ENCODE measurements around the gene RNU6-9. TPM values are rescaled to one million over a fixed set of nuclear protein-coding genes. Genes with fewer than 3 reads are reported as not detected.
"Not testable (repeated sequence)": the region's sequence is repeated elsewhere in the genome, so short reads cannot be mapped to it uniquely, and the experiment has no call there.

Gene RNU6-9
- total RNA-seq, result not detected
- long read RNA-seq, result 0 reads

DNA sequence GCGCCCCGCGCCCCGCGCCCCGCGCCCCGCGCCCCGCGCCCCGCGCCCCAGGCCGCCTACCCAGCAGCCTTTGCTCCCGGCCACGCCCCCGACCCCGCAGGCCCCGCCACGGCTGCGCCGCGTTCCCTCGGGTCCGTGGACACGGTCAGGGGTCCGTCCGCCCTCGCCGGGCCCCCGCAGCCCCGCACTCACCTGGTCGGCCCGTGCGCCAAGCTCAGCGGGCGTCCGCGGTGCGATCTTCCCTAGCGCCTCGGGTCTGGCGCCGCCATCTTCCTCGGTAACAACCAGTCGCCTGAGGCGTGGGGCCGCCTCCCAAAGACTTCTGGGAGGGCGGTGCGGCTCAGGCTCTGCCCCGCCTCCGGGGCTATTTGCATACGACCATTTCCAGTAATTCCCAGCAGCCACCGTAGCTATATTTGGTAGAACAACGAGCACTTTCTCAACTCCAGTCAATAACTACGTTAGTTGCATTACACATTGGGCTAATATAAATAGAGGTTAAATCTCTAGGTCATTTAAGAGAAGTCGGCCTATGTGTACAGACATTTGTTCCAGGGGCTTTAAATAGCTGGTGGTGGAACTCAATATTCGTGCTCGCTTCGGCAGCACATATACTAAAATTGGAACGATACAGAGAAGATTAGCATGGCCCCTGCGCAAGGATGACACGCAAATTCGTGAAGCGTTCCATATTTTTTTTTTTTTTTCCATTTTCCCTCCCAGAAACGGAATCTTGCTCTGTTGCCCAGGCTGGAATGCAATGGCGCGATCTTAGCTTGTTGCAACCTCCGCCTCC lies at the start of gene RNU6-9, which contains the start of gene MED16:
TSS of gene RNU6-9 (plus strand) at position 591 of the 796 bp plus-strand sequence.
TSS of gene MED16 (minus strand) at position 294 of the 796 bp plus-strand sequence. CDS start 2,056 bp downstream, outside the sequence.
- H3K4me3 ChIP-seq, result peak within 1 kb of the TSS; percentile 81
- DNase-seq, result peak; percentile 95
- peaks cover 39% of the 10 kb centered on the region for H3K36me3 ChIP-seq
- no peaks in the 10 kb centered on the region for H3K27me3 ChIP-seq (ENCODE audit: low read depth)
- intact Hi-C loops (cut with DNase I), result no loop called here
- peak within 1 kb of the TSS; percentile 94 for H3K27ac ChIP-seq
- H3K9me3 ChIP-seq, result no peaks in the 10 kb centered on the region
- peak; percentile 95 to 96 for ATAC-seq
- H3K4me1 ChIP-seq, result peaks cover 12% of the 10 kb centered on the region
- TF ChIP-seq, protein P1, sequence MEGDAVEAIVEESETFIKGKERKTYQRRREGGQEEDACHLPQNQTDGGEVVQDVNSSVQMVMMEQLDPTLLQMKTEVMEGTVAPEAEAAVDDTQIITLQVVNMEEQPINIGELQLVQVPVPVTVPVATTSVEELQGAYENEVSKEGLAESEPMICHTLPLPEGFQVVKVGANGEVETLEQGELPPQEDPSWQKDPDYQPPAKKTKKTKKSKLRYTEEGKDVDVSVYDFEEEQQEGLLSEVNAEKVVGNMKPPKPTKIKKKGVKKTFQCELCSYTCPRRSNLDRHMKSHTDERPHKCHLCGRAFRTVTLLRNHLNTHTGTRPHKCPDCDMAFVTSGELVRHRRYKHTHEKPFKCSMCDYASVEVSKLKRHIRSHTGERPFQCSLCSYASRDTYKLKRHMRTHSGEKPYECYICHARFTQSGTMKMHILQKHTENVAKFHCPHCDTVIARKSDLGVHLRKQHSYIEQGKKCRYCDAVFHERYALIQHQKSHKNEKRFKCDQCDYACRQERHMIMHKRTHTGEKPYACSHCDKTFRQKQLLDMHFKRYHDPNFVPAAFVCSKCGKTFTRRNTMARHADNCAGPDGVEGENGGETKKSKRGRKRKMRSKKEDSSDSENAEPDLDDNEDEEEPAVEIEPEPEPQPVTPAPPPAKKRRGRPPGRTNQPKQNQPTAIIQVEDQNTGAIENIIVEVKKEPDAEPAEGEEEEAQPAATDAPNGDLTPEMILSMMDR (IDR thresholded peaks at IDR 0.05), result no peak

DNA sequence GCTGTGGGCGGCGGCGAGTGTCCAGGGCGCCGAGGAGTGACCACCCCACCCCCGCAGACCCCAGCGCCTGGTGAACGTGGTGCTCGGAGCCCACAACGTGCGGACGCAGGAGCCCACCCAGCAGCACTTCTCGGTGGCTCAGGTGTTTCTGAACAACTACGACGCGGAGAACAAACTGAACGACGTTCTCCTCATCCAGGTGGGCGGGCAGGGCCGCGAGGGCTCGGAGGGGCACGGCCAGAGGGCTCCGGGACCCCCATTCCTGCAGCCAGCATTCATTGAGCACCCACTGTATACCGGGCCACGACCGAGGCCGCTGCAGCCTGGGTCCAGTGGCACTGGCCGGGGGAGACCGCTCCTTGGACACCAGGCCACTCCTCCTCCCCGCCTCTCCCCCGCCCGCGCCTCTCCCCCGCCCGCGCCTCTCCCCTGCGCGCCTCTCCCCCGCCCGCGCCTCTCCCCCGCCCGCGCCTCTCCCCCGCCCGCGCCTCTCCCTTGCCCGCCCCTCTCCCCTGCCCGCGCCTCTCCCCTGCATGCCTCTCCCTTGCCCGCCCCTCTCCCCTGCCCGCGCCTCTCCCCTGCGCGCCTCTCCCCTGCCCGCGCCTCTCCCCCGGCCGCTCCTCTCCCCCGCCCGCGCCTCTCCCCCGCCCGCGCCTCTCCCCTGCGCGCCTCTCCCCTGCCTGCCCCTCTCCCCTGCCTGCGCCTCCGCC lies 49.3 kb upstream of the RNU6-9 start:
- Histone ChIP-seq H3K27ac (no peak overlapping the region), H3K27me3 (ENCODE audit: low read depth) (peaks cover 56% of the 10 kb centered on the region), H3K36me3 (no peaks in the 10 kb centered on the region), H3K9me3 (no peaks in the 10 kb centered on the region), H3K4me3 (peak overlapping the region; percentile 21), H3K4me1 (peaks cover 10% of the 10 kb centered on the region)
- TF ChIP-seq, protein P1 (IDR thresholded peaks at IDR 0.05), result no peak
- DNase-seq (no peak), ATAC-seq (peak in 1 of 2 donors; percentile 40)
- intact Hi-C loops (cut with DNase I), result no loop called here

DNA sequence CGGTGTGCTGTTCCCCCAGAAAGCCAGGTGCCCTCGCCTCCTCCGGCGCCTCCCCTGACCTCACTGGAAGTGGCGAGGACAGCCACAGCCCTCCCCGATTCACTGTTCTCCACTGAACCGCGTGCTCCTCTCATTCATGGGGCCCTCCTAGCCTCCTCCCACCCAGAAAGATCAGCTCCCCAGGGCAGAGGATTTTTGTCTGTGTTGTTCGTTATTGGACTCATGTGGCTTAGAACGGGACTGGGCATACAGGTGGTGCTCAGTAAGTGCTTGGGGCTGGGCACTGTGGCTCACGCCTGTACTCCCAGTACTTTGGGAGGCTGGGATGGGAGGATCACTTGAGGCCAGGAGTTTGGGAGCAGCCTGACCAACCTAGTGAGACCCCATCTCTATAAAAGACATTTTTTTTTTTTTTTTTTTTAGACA lies 48.7 kb upstream of the RNU6-9 start:
- Histone ChIP-seq H3K4me1 (peaks cover 10% of the 10 kb centered on the region), H3K36me3 (no peaks in the 10 kb centered on the region), H3K4me3 (no peak overlapping the region), H3K27ac (no peak overlapping the region), H3K9me3 (no peaks in the 10 kb centered on the region), H3K27me3 (ENCODE audit: low read depth) (peaks cover 56% of the 10 kb centered on the region)
- intact Hi-C loops (cut with DNase I), result no loop called here
- TF ChIP-seq, protein P1 (IDR thresholded peaks at IDR 0.05), result no peak
- ATAC-seq (peak in 1 of 2 donors; percentile 7), DNase-seq (no peak)

DNA sequence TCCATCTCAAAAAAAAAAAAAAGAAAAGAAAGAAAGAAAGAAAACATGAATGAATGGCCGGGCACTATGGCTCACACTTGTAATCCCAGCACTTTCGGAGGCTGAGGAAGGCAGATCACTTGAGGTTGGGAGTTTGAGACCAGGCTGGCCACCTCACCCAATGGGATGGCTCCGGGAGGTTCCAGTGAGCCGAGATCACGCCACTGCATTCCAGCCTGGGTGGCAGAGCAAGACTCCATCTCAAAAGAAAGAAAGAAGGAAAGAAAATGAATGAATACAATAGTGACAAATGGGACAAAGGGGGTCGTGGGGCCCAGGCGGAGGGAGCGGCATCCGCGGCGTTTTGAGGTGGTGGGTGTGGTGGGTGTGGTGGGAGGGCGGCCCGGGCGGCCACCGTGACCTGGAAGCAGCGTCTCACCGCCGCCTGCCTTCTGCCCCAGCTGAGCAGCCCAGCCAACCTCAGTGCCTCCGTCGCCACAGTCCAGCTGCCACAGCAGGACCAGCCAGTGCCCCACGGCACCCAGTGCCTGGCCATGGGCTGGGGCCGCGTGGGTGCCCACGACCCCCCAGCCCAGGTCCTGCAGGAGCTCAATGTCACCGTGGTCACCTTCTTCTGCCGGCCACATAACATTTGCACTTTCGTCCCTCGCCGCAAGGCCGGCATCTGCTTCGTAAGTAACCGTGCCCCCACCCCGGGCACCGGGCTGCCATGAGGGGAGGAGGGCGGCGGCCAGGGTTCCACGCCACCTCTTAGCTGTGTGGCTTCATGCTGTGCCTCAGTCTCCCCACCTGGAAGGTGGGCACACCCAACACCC lies 47.4 kb upstream of the RNU6-9 start:
- peaks cover 51% of the 10 kb centered on the region for H3K27me3 ChIP-seq (ENCODE audit: low read depth)
- no peak overlapping the region for H3K4me3 ChIP-seq
- ATAC-seq (no peak), DNase-seq (no peak)
- H3K4me1 ChIP-seq, result peaks cover 19% of the 10 kb centered on the region
- H3K36me3 ChIP-seq, result no peaks in the 10 kb centered on the region
- intact Hi-C loops (cut with DNase I), result no loop called here
- no peak overlapping the region for H3K27ac ChIP-seq
- TF ChIP-seq, protein P1 (IDR thresholded peaks at IDR 0.05), result no peak
- no peaks in the 10 kb centered on the region for H3K9me3 ChIP-seq

DNA sequence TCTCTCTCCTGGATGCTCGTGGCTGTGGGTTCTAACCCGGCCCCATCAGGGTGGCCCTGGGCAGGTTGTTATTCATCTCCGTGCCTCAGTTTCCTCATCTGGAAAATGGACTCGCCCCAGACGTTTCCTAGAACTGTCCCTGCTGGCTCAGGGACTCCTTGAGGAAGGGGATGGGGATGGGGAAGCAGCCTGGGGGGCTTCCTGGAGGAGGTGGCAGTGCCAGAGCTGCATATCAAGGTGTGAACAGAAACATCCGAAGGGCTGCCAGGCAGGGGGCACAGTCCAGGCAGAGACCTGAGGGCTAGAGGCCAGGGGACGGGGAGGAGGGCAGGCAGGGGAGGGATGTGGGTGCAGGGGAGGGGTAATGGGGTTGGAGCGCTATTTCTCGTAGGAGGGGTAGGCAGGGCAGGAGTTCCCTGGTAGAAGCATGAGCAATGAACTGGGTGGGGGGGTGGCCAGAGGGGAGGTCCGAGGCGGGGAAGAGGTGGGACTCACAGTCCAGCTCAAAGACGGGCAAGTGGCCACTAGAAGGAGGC lies 44.8 kb upstream of the RNU6-9 start:
- no peak for ATAC-seq
- no peak overlapping the region for H3K4me3 ChIP-seq
- peaks cover 26% of the 10 kb centered on the region for H3K4me1 ChIP-seq
- intact Hi-C loops (cut with DNase I), result no loop called here
- no peak for DNase-seq
- no peaks in the 10 kb centered on the region for H3K9me3 ChIP-seq
- H3K27me3 ChIP-seq (ENCODE audit: low read depth), result peaks cover 53% of the 10 kb centered on the region
- TF ChIP-seq, protein P1 (IDR thresholded peaks at IDR 0.05), result no peak
- no peak overlapping the region for H3K27ac ChIP-seq
- no peaks in the 10 kb centered on the region for H3K36me3 ChIP-seq

DNA sequence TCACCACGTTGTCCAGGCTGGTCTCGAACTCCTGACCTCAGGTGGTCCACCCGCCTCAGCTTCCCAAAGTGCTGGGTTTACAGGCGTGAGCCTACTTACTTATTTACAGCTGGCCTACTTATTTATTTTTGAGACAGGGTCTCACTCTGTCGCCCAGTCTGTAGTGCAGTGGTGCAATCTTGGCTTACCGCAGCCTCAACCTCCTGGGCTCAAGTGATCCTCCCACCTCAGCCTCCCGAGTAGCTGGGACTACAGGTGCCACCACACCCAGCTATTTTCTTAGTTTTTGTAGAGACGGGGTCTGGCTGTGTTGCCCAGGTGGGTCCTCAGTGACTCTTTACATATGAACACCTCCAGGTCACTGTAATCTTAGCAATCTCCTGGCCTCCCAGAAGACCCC lies 44.1 kb upstream of the RNU6-9 start:
- intact Hi-C loops (cut with DNase I); DNase-seq; H3K36me3 ChIP-seq; H3K27ac ChIP-seq; H3K4me3 ChIP-seq; H3K9me3 ChIP-seq; ATAC-seq: not testable (repeated sequence)
- Histone ChIP-seq H3K27me3 (ENCODE audit: low read depth) (peaks cover 48% of the 10 kb centered on the region), H3K4me1 (peaks cover 21% of the 10 kb centered on the region)

Measured in lower lobe of right lung (tissue), 2 donors.